Breast epithelium (tissue), 4 donors: ENCODE measurements around the gene KRTAP5-5. TPM values are rescaled to one million over a fixed set of nuclear protein-coding genes. Genes with fewer than 3 reads are reported as not detected.

Source experiments
- DNase-seq, 2 donors: peaks; one replicate each; pipeline ENCODE4 v3.0.0-alpha.2; 2019; ENCODE audit warnings: low spot score in 2 of 2
- H3K27ac ChIP-seq, 2 donors: fragments of 200-600 bp; sonication (generic) in 1 of 2; one replicate each; pipeline ENCODE4 v1.5.1; 2016 to 2019; ENCODE audit warnings: mild to moderate bottlenecking in 1 of 2
- H3K27me3 ChIP-seq, 2 donors: fragments of 200-600 bp; sonication (generic) in 1 of 2; one replicate each; pipeline versions ENCODE4 v1.5.1 to v1.6.0; 2017 to 2019; ENCODE audit warnings: control low read depth in 1 of 2, mild to moderate bottlenecking in 1 of 2
- H3K36me3 ChIP-seq: fragments of 200-600 bp; one replicate; pipeline ENCODE4 v1.5.1; 2019
- H3K4me1 ChIP-seq, 2 donors: fragments of 200-600 bp; sonication (generic); one replicate each; pipeline ENCODE4 v1.5.1; 2016 to 2019; ENCODE audit warnings: control low read depth in 1 of 2
- H3K4me3 ChIP-seq, 3 donors: fragments of 200-600 bp; sonication (generic); 1 replicate in 2 of 3; 2 replicates in 1 of 3; pipeline ENCODE4 v1.5.1; 2016 to 2019; ENCODE audit warnings: mild to moderate bottlenecking in 3 of 3, moderate library complexity in 2 of 3
- H3K9me3 ChIP-seq, 2 donors: fragments of 200-600 bp; sonication (generic) in 1 of 2; one replicate each; pipeline ENCODE4 v1.5.1; 2016 to 2019; ENCODE audit warnings: control low read depth in 1 of 2
- POLR2A ChIP-seq: fragments of 450-650 bp; IDR thresholded peaks from one replicate; pipeline ENCODE4 v1.6.1; 2016; ENCODE audit warnings: antibody characterized with exemption, mild to moderate bottlenecking, moderate library complexity
- POLR2AphosphoS5 ChIP-seq, 3 donors: sonication (generic); formaldehyde crosslinking; IDR thresholded peaks; one replicate each; pipeline ENCODE4 v1.6.1; 2017; ENCODE audit warnings: antibody characterized with exemption in 3 of 3
- intact Hi-C: fragments of 100-400 bp; cut with DNase I; formaldehyde crosslinking; loops from one replicate; pipeline ENCODE4 v1.15.1; 2023; ENCODE audit warnings: low total_unique reads
- total RNA-seq, 3 donors: library from RNA; depleted of rRNA; stranded (reverse); fragments of >200 nt; gene quantifications; one replicate each; pipeline ENCODE4 v1.1.0, GENCODE V29; 2016
- TF ChIP-seq, protein P1 (sequence below), 3 donors: fragments of 450-650 bp; IDR thresholded peaks; one replicate each; pipeline ENCODE4 v1.5.1; 2016 to 2017; ENCODE audit warnings: antibody characterized with exemption in 3 of 3, mild to moderate bottlenecking in 3 of 3, moderate library complexity in 3 of 3

KRTAP5-5 gene
- total RNA-seq, 3 donors from 2014 or later = not detected

- intact Hi-C loops = loop anchor here (5.0 kb wide), 1 partner anchor 153 kb away; no protein-coding TSS in a partner anchor
- Histone ChIP-seq H3K9me3 (no peaks in the 10 kb centered on the region), H3K27ac (no peak overlapping the region), H3K27me3 (peaks cover 0 to 26% of the 10 kb centered on the region in 2 donors), H3K4me1 (no peaks in the 10 kb centered on the region), H3K4me3 (no peak overlapping the region), H3K36me3 (no peaks in the 10 kb centered on the region)
- TF ChIP-seq, protein P1, sequence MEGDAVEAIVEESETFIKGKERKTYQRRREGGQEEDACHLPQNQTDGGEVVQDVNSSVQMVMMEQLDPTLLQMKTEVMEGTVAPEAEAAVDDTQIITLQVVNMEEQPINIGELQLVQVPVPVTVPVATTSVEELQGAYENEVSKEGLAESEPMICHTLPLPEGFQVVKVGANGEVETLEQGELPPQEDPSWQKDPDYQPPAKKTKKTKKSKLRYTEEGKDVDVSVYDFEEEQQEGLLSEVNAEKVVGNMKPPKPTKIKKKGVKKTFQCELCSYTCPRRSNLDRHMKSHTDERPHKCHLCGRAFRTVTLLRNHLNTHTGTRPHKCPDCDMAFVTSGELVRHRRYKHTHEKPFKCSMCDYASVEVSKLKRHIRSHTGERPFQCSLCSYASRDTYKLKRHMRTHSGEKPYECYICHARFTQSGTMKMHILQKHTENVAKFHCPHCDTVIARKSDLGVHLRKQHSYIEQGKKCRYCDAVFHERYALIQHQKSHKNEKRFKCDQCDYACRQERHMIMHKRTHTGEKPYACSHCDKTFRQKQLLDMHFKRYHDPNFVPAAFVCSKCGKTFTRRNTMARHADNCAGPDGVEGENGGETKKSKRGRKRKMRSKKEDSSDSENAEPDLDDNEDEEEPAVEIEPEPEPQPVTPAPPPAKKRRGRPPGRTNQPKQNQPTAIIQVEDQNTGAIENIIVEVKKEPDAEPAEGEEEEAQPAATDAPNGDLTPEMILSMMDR (IDR thresholded peaks at IDR 0.05) = no peak
- TF ChIP-seq POLR2A (no peak), POLR2AphosphoS5 (IDR thresholded peaks at IDR 0.05) (no peak)
- no peak for DNase-seq
Observed at GRCh38 chr11:1639102-1639620, 9.6 kb downstream of the KRTAP5-5 start.

GRCh38 chr11:1639666-1640065, 10.1 kb downstream of the KRTAP5-5 start:
- no peak for DNase-seq
- H3K36me3 ChIP-seq = no peaks in the 10 kb centered on the region
- H3K4me3 ChIP-seq = no peak overlapping the region
- no peaks in the 10 kb centered on the region for H3K4me1 ChIP-seq
- TF ChIP-seq POLR2AphosphoS5 (IDR thresholded peaks at IDR 0.05) (no peak), POLR2A (no peak)
- TF ChIP-seq, protein P1 (IDR thresholded peaks at IDR 0.05) = no peak
- no peaks in the 10 kb centered on the region for H3K9me3 ChIP-seq
- H3K27ac ChIP-seq = no peak overlapping the region
- H3K27me3 ChIP-seq = peaks cover 0 to 25% of the 10 kb centered on the region in 2 donors
- intact Hi-C loops = loop anchor here (5.0 kb wide), 1 partner anchor 153 kb away; no protein-coding TSS in a partner anchor

DNA sequence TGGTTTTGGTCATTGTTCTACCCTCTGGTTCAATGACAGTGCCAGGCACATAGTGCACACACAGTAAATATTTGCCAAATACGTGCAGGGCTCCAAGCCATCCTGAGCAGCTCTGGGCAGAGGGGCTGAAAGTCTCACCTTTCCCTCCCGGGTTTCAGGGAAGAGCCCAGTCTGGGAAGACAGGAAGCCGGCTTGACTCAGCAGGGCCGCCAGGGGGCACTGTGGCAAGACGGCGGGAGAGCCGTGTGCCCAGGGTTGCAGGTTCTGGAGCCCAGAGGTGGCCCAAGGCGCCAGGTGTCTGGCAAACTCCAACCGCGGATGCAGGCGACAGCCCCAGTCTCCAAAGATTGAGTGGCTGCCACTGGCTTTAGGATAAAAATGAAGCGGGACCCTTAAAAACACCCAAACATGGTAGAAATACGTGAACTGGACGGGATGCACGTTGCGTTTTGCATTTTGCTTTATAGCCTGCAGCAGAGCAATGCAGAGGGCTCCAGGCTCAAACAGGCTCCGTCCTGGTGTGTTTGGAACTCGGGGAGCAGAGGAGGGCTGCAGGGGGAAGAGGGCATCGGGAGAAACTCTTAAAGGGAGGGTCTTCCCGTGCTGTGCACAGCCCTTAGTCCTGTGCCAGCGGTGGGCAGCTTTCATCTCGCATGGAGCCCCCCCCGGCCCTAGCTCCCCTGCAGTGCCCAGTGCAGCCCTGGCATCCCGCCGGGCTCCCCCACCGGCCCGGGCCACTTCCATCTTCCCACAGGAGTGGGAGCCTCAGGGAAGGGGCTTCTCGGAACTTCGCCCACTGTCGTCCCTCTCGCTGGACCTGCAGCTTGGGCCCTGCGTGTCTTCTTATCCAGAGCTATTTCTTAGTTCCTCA, 10.7 kb downstream of the KRTAP5-5 start:
- no peak for TF ChIP-seq POLR2AphosphoS5 (IDR thresholded peaks at IDR 0.05)
- TF ChIP-seq, protein P1 (IDR thresholded peaks at IDR 0.05) = peak in 2 of 3 donors; percentile 48 to 51
- DNase-seq = peak in 1 of 2 donors; percentile 25
- no peak overlapping the region for H3K4me3 ChIP-seq
- no peaks in the 10 kb centered on the region for H3K4me1 ChIP-seq
- peaks cover 0 to 25% of the 10 kb centered on the region in 2 donors for H3K27me3 ChIP-seq
- no peaks in the 10 kb centered on the region for H3K9me3 ChIP-seq
- intact Hi-C loops = no loop called here
- H3K36me3 ChIP-seq = no peaks in the 10 kb centered on the region
- H3K27ac ChIP-seq = no peak overlapping the region

DNA sequence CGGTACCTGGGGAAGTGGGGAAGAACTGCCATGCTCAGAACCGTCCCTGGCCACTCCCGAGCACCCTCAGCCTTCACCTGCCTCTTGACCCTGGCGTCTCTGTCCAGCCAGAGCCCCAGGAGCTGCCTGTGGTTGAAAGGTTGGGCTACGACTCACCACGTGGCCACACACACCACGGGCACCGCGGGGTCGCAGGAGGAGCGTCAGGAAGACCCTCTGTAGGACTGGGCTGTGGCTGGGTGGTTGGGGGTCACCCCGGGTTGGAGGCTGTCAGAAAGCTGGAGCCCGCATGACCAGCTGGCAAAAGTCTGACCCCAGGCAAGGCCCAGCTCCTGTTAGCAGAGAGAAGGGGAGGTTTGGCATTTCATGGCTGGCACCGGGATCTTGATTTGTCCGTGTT, 11.5 kb downstream of the KRTAP5-5 start:
- Histone ChIP-seq H3K4me3 (no peak overlapping the region), H3K36me3 (no peaks in the 10 kb centered on the region), H3K4me1 (no peaks in the 10 kb centered on the region), H3K27me3 (peaks cover 0 to 25% of the 10 kb centered on the region in 2 donors), H3K27ac (no peak overlapping the region), H3K9me3 (no peaks in the 10 kb centered on the region)
- TF ChIP-seq, protein P1 (IDR thresholded peaks at IDR 0.05) = no peak
- TF ChIP-seq POLR2A = no peak
- TF ChIP-seq POLR2AphosphoS5 (IDR thresholded peaks at IDR 0.05) = no peak
- intact Hi-C loops = no loop called here
- peak in 1 of 2 donors; percentile 33 for DNase-seq
